Endothelial cell of umbilical vein (primary cell): ENCODE data around the gene METTL16. TPM values are rescaled to one million over a fixed set of nuclear protein-coding genes. Genes with fewer than 3 reads are reported as not detected.

Experiments used
- BruUV-seq: library from RNA; stranded (reverse); fragments of 400-500 nt; replicated peaks from 2 replicates; lab custom pipeline; 2021; lab: Mats Ljungman, UMichigan
- CTCF ChIA-PET: fragments of 300-600, 350-600 bp; sonication (Branson Sonifier 250); formaldehyde crosslinking; loops from one replicate; lab custom pipeline; 2021; ENCODE audit warnings: antibody characterized with exemption, inconsistent platforms; lab: Charles Lee
- POLR2A ChIA-PET: fragments of 300-600, 350-600 bp; sonication (Branson Sonifier 250); formaldehyde crosslinking; loops from one replicate; lab custom pipeline; 2021; ENCODE audit warnings: antibody characterized with exemption, inconsistent platforms; lab: Charles Lee
- DNase-seq: peaks from one replicate; pipeline ENCODE4 v3.0.0-alpha.2; 2011; ENCODE audit warnings: low read depth, low spot score
- FAIRE-seq: peaks from 2 replicates; lab custom pipeline; 2011; peaks lifted over from hg19 to GRCh38; lab: Jason Lieb, UNC
- H2AFZ ChIP-seq: 2 replicates; pipeline ENCODE4 v1.6.0; 2012; ENCODE audit warnings: low read depth, low read length, control low read depth, inconsistent platforms
- H3K27ac ChIP-seq: 2 replicates; pipeline ENCODE4 v1.5.1; 2011; ENCODE audit warnings: low read depth, mild to moderate bottlenecking, control low read depth, low read length, moderate library complexity; ENCODE audit not compliant: insufficient read depth
- H3K27me3 ChIP-seq, 2 experiments: 2 replicates each; pipeline versions ENCODE4 v1.6.0 to v1.6.1; 2011; ENCODE audit warnings: low read length in 2 of 2, mixed read lengths in 1 of 2; ENCODE audit not compliant: control insufficient read depth in 2 of 2, insufficient read depth in 2 of 2
- H3K36me3 ChIP-seq, 2 experiments: 2 replicates in 1 of 2; 3 replicates in 1 of 2; pipeline ENCODE4 v1.5.1; 2011; ENCODE audit warnings: low read length in 2 of 2, mild to moderate bottlenecking in 1 of 2, moderate library complexity in 1 of 2; ENCODE audit not compliant: control insufficient read depth in 2 of 2, insufficient read depth in 2 of 2; ENCODE audit errors: extremely low read depth in 1 of 2
- H3K4me1 ChIP-seq: 3 replicates; pipeline ENCODE4 v1.5.1; 2011; ENCODE audit warnings: mild to moderate bottlenecking, low read length; ENCODE audit not compliant: control insufficient read depth, insufficient read depth; ENCODE audit errors: extremely low read depth
- H3K4me2 ChIP-seq: 2 replicates; pipeline ENCODE4 v1.6.1; 2011; ENCODE audit warnings: low read length, control low read depth, mixed read lengths; ENCODE audit not compliant: insufficient read depth
- H3K4me3 ChIP-seq, 3 experiments: fragments of 200-600 bp in 1 of 3; sonication (generic), shearing (Covaris generic) in 1 of 3; replicated peaks in 1 of 3; 2 replicates each; pipeline ENCODE4 v1.5.1; 2011 to 2016; ENCODE audit warnings: control low read depth in 3 of 3, low read length in 3 of 3, mild to moderate bottlenecking in 2 of 3, inconsistent platforms in 1 of 3, low read depth in 1 of 3, moderate library complexity in 1 of 3; ENCODE audit not compliant: insufficient read depth in 1 of 3
- H3K79me2 ChIP-seq: 2 replicates; pipeline ENCODE4 v1.6.0; 2012; ENCODE audit warnings: low read length, inconsistent platforms; ENCODE audit not compliant: control insufficient read depth, insufficient read depth
- H3K9ac ChIP-seq: replicated peaks from 2 replicates; pipeline ENCODE3; 2011; ENCODE audit warnings: low read length, control low read depth; ENCODE audit not compliant: insufficient read depth; ENCODE audit errors: extremely low read depth
- H3K9me1 ChIP-seq: replicated peaks from 3 replicates; pipeline ENCODE4 v1.6.0; 2011; ENCODE audit warnings: mild to moderate bottlenecking, low read length; ENCODE audit not compliant: control insufficient read depth, insufficient read depth; ENCODE audit errors: extremely low read depth
- H3K9me3 ChIP-seq: replicated peaks from 2 replicates; pipeline ENCODE4 v1.5.1; 2012; ENCODE audit warnings: low read length, inconsistent platforms; ENCODE audit not compliant: control insufficient read depth, insufficient read depth
- H4K20me1 ChIP-seq: replicated peaks from 2 replicates; pipeline ENCODE3; 2011; ENCODE audit warnings: mild to moderate bottlenecking, low read length; ENCODE audit not compliant: control insufficient read depth, insufficient read depth; ENCODE audit errors: extremely low read depth
- CTCF ChIP-seq, 2 donors: IDR thresholded peaks; 1 replicate in 1 of 2; 2 replicates in 1 of 2; pipeline ENCODE4 v1.5.1; 2011; ENCODE audit warnings: low read length in 2 of 2, mild to moderate bottlenecking in 2 of 2, moderate library complexity in 2 of 2, control low read depth in 1 of 2, inconsistent platforms in 1 of 2, low read depth in 1 of 2; ENCODE audit not compliant: insufficient read depth in 1 of 2; ENCODE audit errors: extremely low read depth in 1 of 2
- EZH2 ChIP-seq: IDR thresholded peaks from 2 replicates; pipeline ENCODE4 v1.6.1; 2012; ENCODE audit warnings: borderline replicate concordance, low read depth, mild to moderate bottlenecking, moderate library complexity, low read length, inconsistent platforms; ENCODE audit not compliant: severe bottlenecking
- FOS ChIP-seq: IDR thresholded peaks from 2 replicates; pipeline ENCODE4 v1.6.1; 2011; ENCODE audit warnings: mild to moderate bottlenecking, low read length, moderate library complexity, borderline replicate concordance; ENCODE audit not compliant: insufficient read depth
- GATA2 ChIP-seq: IDR thresholded peaks from 2 replicates; pipeline ENCODE4 v1.7.0; 2011; ENCODE audit warnings: low read depth, mild to moderate bottlenecking, moderate library complexity, mixed read lengths, low read length; ENCODE audit not compliant: insufficient read length, insufficient read depth
- JUN ChIP-seq: IDR thresholded peaks from 2 replicates; pipeline ENCODE4 v1.6.1; 2011; ENCODE audit warnings: borderline replicate concordance, low read depth; ENCODE audit not compliant: insufficient read length, insufficient read depth
- MAX ChIP-seq: IDR thresholded peaks from 2 replicates; pipeline ENCODE4 v1.6.1; 2011; ENCODE audit not compliant: insufficient read depth, insufficient read length
- MYC ChIP-seq: IDR thresholded peaks from one replicate; pipeline ENCODE4 v1.6.1; 2011; ENCODE audit warnings: mild to moderate bottlenecking, low read depth, low read length
- POLR2A ChIP-seq: IDR thresholded peaks from 2 replicates; pipeline ENCODE4 v1.6.1; 2012; ENCODE audit warnings: low read depth, mild to moderate bottlenecking, control low read depth, low read length
- POLR2AphosphoS5 ChIP-seq: IDR thresholded peaks from 2 replicates; pipeline ENCODE4 v1.6.1; 2012; ENCODE audit warnings: low read depth, mild to moderate bottlenecking, control low read depth, low read length, moderate library complexity; ENCODE audit not compliant: insufficient read depth
- dilution Hi-C: fragments of 300-500 bp; cut with MboI; formaldehyde crosslinking; loops from one replicate; pipeline ENCODE4 v1.15.0; 2019; ENCODE audit warnings: low sequenced_read_pairs; ENCODE audit not compliant: extremely low pct_ligation_motif_present
- intact Hi-C: fragments of 100-400 bp; cut with micrococcal nuclease; formaldehyde crosslinking; loops from one replicate; pipeline ENCODE4 v1.10.0; 2022
- polyA plus RNA-seq, 4 experiments: library from polyadenylated mRNA; depleted of rRNA in 3 of 4; stranded (reverse) in 3 of 4; unstranded in 1 of 4; fragments of >200 nt; gene quantifications; 2 replicates each; pipeline versions ENCODE4 v1.2.1 to v1.2.3, GENCODE V29; 2011 to 2012; ENCODE audit warnings: missing spikeins in 1 of 4
- total RNA-seq: library from RNA; stranded (reverse); gene quantifications from 2 replicates; pipeline ENCODE4 v1.2.3, GENCODE V29; 2021

METTL16 gene
- total and polyA plus RNA-seq, 2 donors (not counting 3 experiments of a cell fraction or from before 2014, with no cell fraction given): 11.0 to 24.7 TPM

GRCh38 chr17:2379489-2380225 is 132.0 kb downstream of the METTL16 start:
- Histone ChIP-seq H3K9me3 (no peaks in the 10 kb centered on the region), H4K20me1 (no peaks in the 10 kb centered on the region), H3K4me2 (no peak overlapping the region), H3K4me3 (no peak overlapping the region), H3K27ac (no peak overlapping the region), H3K4me1 (no peaks in the 10 kb centered on the region), H3K9me1 (no peaks in the 10 kb centered on the region), H3K9ac (no peak overlapping the region), H2AFZ (no peak overlapping the region), H3K36me3 (peaks cover 0 to 25% of the 10 kb centered on the region in 2 experiments), H3K27me3 (no peaks in the 10 kb centered on the region), H3K79me2 (no peaks in the 10 kb centered on the region)
- ChIA-PET CTCF (interaction anchor here (15.2 kb wide), 1 partner anchor 35 kb away, joined by 909 read pairs; no protein-coding TSS in a partner anchor), POLR2A (no interaction called here)
- BruUV-seq: no TSS peak
- FAIRE-seq: no peak
- no peak for TF ChIP-seq GATA2
- TF ChIP-seq MAX: no peak
- no peak for TF ChIP-seq POLR2A
- TF ChIP-seq FOS: no peak
- TF ChIP-seq EZH2: no peak
- TF ChIP-seq POLR2AphosphoS5: no peak
- DNase-seq: no peak
- intact Hi-C loops: no loop called here
- dilution Hi-C loops: no loop called here

GRCh38 chr17:2378905-2379304 is 132.8 kb downstream of the METTL16 start:
- DNase-seq: no peak
- BruUV-seq: no TSS peak

More at GRCh38 chr17:2378905-2379304, 132.8 kb downstream of the METTL16 start:
- Histone ChIP-seq H2AFZ (no peak overlapping the region), H3K79me2 (no peaks in the 10 kb centered on the region), H3K4me2 (no peak overlapping the region), H3K9me1 (no peaks in the 10 kb centered on the region), H3K4me3 (no peak overlapping the region), H3K4me1 (no peaks in the 10 kb centered on the region), H3K36me3 (peaks cover 0 to 25% of the 10 kb centered on the region in 2 experiments), H3K27me3 (no peaks in the 10 kb centered on the region), H3K9ac (no peak overlapping the region), H4K20me1 (no peaks in the 10 kb centered on the region), H3K27ac (no peak overlapping the region), H3K9me3 (no peaks in the 10 kb centered on the region)
- FAIRE-seq: no peak
- intact Hi-C loops: no loop called here
- CTCF ChIA-PET: interaction anchor here (15.2 kb wide), 1 partner anchor 36 kb away, joined by 909 read pairs; no protein-coding TSS in a partner anchor
- dilution Hi-C loops: no loop called here
- TF ChIP-seq EZH2 (no peak), MAX (no peak), MYC (no peak), POLR2AphosphoS5 (no peak), JUN (no peak), FOS (no peak), POLR2A (no peak), CTCF (IDR thresholded peaks at IDR 0.05; ENCODE audit: extremely low read depth in 1 of 2, insufficient read depth in 1 of 2, low read depth in 1 of 2, low read length in 2 of 2) (no peak)
- POLR2A ChIA-PET: no interaction called here
